Stimulated activated CD8-positive, alpha-beta memory T cell treated with anti-CD3 and anti-CD28 coated beads, Interleukin-15, amount 100 ng/mL, for 4 hours (primary cell): ENCODE data around the gene PDSS2.
"Not testable (repeated sequence)": the region's sequence is repeated elsewhere in the genome, so short reads cannot be mapped to it uniquely, and the experiment has no call there.

Experiments
- DNase-seq, 2 donors: peaks; one replicate each; pipeline ENCODE4 v3.0.0-alpha.2; 2020; ENCODE audit warnings: low read depth in 2 of 2

The PDSS2 gene

GRCh38 chr6:107418118-107418517, 41.2 kb downstream of the PDSS2 start:
- no peak for DNase-seq

DNA sequence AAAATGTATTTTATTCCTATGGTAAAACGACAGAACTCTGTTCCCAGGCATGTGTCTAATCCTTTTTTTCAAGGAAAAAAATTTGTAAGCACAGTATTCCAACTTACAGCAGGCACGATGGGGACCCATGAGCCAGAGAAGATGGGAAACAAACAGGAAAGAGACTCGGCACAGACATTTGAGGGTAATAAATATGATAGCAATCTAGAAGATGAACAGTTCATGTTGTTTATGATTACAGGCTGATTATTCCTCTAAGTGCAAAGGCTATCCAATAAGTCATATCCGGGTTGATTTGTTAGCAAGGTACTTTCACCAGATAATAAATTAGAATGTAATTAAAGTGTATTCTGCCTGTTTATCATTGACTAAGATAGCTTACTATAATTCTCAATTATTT, 43.2 kb downstream of the PDSS2 start:
- DNase-seq: no peak

DNA sequence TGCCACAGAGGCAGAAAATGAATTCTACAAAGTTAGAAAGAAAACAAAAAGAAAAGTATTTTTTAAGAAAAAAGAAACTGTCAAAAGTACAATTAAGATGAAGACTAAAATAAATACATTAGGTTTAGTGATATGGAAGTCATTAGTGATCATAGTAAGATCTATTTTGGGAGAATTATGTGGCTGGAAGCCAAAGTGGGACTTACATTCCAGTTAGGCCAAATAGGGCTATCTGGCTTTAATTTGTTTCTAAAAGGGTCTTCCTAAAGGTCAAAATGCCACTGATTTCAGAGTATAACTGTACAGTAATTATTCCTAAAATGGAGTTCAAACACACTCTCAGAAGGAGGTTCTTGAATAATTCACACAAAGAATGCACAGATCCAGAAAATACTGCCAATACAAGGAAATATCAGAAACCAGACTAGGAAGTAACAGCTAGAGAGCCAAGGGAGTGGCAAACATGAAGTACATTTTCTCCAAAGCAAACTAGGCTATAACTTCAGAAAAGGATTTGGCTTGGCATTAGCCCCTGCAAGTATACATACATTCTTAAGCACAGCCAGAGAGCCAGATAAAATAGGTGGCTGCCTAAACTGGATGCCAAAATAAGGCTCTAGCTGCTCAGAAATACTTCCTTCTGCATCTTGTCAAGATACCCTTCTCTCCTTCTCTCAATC, 45.3 kb downstream of the PDSS2 start:
- DNase-seq: no peak

DNA sequence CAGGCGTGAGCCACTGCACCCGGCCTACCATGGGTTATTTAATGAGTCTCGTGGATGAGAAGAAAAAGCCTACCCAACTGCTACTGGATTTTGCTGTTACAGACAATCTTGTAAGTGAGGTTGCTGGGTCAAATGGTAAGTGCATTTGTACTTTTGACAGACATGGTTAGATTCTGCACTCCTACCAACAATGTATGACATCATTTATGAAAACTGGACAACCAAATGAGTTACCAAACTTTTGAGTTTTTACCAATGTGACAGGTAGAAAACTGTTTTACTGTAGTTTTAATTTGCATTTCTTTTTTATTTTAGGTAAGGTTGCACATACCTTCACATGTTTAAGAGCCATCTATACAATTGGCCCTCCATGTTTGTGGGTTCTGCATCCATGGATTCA, 48.2 kb downstream of the PDSS2 start:
- no peak for DNase-seq

- no peak for DNase-seq
Measured at GRCh38 chr6:107409942-107410341, 49.4 kb downstream of the PDSS2 start.

- DNase-seq: no peak
Measured at GRCh38 chr6:107408714-107409113, 50.6 kb downstream of the PDSS2 start.

GRCh38 chr6:107405002-107405401, 54.4 kb downstream of the PDSS2 start:
- no peak for DNase-seq

DNA sequence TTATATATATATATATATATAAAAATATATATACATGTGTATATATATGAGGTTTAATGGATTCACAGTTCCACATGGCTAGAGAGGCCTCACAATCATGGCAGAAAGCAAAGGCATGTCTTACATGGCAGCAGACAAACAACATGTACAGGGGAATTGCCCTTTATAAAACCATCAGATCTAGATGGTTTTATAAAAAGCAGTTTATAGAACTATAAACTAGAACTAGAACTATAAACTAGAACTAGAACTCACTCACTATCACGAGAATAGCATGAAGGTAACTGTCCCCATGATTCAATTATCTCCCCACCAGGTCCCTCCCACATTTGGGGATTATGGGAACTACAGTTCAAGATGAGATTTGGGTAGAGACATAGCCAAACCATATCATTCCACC, 56.8 kb downstream of the PDSS2 start:
- no peak for DNase-seq

DNA sequence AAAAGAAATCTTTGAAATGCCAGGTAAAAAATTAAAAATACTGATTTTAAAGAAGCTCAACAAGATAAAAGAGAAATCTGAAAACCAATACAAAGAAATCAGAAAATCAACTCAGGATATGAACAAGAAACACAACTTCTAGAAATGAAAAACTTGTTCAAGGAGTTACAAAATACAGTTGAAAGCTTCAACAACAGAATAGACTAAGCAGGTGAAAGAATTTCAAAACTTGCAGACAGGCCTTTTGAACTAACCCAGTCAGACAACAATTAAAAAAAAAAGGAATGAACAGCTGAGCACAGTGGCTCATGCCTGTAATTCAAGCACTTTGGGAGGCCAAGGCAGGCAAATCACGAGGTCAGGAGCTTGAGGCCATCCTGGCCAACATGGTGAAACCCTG, 57.8 kb downstream of the PDSS2 start:
- no peak for DNase-seq

DNA sequence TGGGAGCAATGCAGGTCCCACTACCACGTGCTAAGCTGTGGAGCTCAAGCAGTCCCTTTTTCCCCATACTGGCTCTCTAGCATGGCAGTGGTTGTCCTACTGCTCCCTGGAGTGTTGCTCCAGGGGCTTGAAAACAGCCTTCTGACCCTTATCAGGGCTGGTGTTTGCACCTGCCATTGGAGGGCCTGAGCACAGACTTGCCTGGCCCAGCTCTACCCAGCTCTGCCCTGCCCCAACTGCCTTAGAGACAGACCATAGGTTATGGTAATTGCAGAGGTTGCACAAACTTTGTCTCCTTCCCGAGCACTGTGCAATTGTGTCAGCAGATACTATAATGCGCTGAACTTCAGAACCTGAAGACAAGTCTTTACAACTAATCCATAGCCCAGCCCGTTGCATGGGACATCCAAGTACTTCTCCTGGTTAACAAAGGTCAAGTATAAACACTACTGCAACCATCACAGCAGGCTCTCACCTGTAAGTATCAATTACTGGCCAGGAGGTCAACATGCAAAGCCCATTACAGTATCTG, 58.7 kb downstream of the PDSS2 start:
- DNase-seq: no peak

DNA sequence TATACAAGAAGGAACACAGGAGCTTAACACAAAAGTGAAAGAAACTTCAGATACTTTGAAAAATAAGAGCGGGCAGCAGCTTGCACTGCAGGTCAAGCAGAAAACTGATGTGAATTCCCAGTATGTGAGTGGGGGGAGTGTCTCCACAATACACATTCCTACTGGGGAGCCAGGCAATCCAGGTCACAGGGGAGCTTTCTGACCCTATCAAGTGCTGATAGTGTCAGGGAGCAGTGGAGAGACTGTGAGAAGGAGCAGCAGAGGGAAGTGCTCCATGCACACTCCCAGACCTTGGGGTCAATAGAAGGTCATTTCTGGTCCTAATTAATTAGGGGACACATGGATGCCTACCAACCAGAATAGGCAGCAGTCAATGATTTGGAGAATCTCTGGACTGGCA, 59.4 kb downstream of the PDSS2 start:
- no peak for DNase-seq

- no peak for DNase-seq
Measured at GRCh38 chr6:107398001-107398400, 61.4 kb downstream of the PDSS2 start.

- DNase-seq: no peak
Measured at GRCh38 chr6:107396211-107396610, 63.2 kb downstream of the PDSS2 start.

GRCh38 chr6:107392069-107392468, 67.3 kb downstream of the PDSS2 start:
- no peak for DNase-seq

DNA sequence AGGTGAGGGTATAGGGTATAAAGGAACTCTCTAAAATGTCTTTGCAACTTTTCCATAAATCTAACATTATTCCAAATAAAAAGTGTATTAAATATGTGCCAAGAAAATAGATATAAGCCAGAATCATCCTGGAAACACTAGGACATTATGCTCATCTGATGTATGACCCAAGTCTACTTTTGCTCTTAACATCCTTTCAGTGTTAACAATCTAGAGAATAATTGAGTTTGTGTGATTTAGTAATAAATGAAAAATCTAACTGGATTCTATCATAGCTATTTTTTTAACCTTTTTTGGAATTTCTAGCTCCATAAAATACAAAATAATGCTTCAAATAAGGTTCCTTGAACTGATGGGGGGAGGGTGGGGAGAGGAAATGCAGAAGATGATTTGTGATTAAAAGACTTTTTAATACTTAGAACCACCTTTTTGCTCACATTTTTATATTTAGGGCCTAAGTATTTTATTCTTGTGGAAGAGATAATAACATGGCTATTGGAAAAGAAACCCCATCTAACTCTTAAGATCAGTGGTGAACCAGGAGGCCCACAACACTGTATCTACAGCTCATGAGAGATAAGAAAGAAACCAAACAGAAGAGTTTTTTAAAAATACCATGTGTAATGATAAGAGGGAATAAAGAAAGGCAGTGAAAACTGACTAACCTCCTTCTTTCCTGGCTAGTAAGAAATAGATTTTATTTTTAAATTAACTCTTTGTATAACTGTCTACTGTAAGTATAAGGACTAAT, 68.5 kb downstream of the PDSS2 start:
- DNase-seq: no peak

GRCh38 chr6:107390056-107390455, 69.3 kb downstream of the PDSS2 start:
- no peak for DNase-seq

GRCh38 chr6:107386904-107387303, 72.5 kb downstream of the PDSS2 start:
- no peak for DNase-seq

GRCh38 chr6:107386340-107386739, 73.0 kb downstream of the PDSS2 start:
- DNase-seq: no peak

GRCh38 chr6:107383705-107384104, 75.7 kb downstream of the PDSS2 start:
- DNase-seq: no peak

DNA sequence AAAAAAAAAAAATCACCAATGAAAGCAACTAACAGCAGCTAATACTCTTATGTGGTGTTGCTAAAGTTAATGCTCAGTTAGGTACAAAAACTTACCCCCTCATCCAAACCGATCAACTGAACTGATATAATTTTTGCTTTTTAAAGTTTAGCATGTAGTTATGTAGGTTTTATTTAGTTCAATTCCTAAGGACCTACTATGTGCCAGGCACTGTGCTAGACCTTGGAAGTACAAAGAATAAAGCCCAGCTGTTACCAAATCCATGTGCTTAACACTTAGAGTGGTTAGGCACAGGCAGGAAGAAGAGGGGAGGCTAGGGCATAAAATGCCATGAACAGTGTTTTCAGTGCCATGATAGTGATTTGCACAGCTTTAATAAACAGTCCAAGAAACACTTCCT, 85.1 kb downstream of the PDSS2 start:
- DNase-seq: no peak

- DNase-seq: no peak
Measured at GRCh38 chr6:107369493-107369892, 89.9 kb downstream of the PDSS2 start.

- DNase-seq: no peak
Measured at GRCh38 chr6:107368471-107368870, 90.9 kb downstream of the PDSS2 start.

DNA sequence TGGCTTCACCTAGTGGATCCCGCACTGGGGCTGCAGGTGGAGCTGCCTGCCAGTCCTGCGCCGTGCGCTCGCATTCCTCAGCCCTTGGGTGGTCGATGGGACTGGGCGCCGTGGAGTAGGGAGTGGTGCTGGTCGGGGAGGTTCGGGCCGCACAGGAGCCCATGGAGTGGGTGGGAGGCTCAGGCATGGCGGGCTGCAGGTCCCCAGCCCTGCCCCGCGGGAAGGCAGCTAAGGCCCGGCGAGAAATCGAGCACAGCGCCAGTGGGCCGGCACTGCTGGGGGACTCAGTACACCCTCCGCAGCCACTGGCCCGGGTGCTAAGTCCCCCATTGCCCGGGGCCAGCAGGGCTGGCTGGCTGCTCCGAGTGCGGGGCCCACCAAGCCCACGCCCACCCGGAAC, 95.2 kb downstream of the PDSS2 start:
- DNase-seq: not testable (repeated sequence)
